Pancreas (tissue), 10 donors: Measurements from ENCODE around the gene LRRC63. TPM values are rescaled to one million over a fixed set of nuclear protein-coding genes. Genes with fewer than 3 reads are reported as not detected.

ENCODE experiments used
- ATAC-seq, 4 donors: fragments of 200-7000 bp; cut with Tn5 transposase; one replicate each; pipeline versions ENCODE4 v1.8.0 to v1.9.1; 2020; ENCODE audit warnings: mild to moderate bottlenecking in 4 of 4, moderate library complexity in 4 of 4
- DNase-seq, 6 donors: peaks; one replicate each; pipeline ENCODE4 v3.0.0-alpha.2; 2020
- FAIRE-seq: peaks from 2 replicates; lab custom pipeline; 2012; peaks lifted over from hg19 to GRCh38; lab: Jason Lieb, UNC
- H3K27ac ChIP-seq, 4 donors: fragments of 200-600 bp; sonication (generic); 1 replicate in 3 of 4; 2 replicates in 1 of 4; pipeline versions ENCODE4 v1.5.0 to v1.8.0; 2020
- H3K27me3 ChIP-seq, 4 donors: fragments of 200-600 bp; one replicate each; pipeline ENCODE4 v1.8.0; 2021
- H3K36me3 ChIP-seq, 3 donors: fragments of 200-600 bp; sonication (generic) in 1 of 3; one replicate each; pipeline versions ENCODE4 v1.5.0 to v1.8.0; 2020 to 2021
- H3K4me1 ChIP-seq, 3 donors: fragments of 200-600 bp; one replicate each; pipeline ENCODE4 v1.8.0; 2021
- H3K4me3 ChIP-seq, 4 donors: fragments of 200-600 bp; sonication (generic) in 2 of 4; one replicate each; pipeline versions ENCODE4 v1.5.0 to v1.8.0; 2020 to 2021
- H3K9me3 ChIP-seq, 4 donors: fragments of 200-600 bp; one replicate each; pipeline ENCODE4 v1.8.0; 2021
- WGBS, 2 donors: extraction: QIAGEN DNeasy Blood & Tissue Kit; methylation state at CpG; one replicate each; pipeline ENCODE4 v1.1.7; 2013; 5-methylcytosine and 5-hydroxymethylcytosine counted together
- intact Hi-C, 3 donors: fragments of 100-400 bp; cut with DNase I; formaldehyde crosslinking; loops; one replicate each; pipeline versions ENCODE4 v1.11.1 to v1.14.2; 2022
- polyA plus RNA-seq, 2 donors: library from polyadenylated mRNA; stranded (reverse); fragments of 200-250 nt; gene quantifications; one replicate each; pipeline ENCODE4 v1.2.3, GENCODE V29; 2013
- total RNA-seq, 6 donors: library from RNA; stranded (reverse); fragmentation: NEBNext Ultra II Directional in 4 of 6; extraction: Animal tissue kit (Norgen Biotek cat#: 25700) in 4 of 6; gene quantifications; one replicate each; pipeline versions ENCODE4 v1.2.1 to v1.2.4, GENCODE V29; 2021 to 2023
- TF ChIP-seq, protein P1 (sequence below), 4 donors: fragments of 200-600 bp; sonication (generic) in 3 of 4; IDR thresholded peaks; one replicate each; pipeline versions ENCODE4 v1.5.0 to v1.8.0; 2021; ENCODE audit warnings: antibody characterized with exemption in 4 of 4
- donor health status: healthy with polysubstance abuse.
- donor health status: DM: no; HTN: no; CAD: no; lungs with moderate emphysema.
- donor health status: DM: no; HTN: no; CAD: no.
- donor health status: control.
- donor health status: control.
- donor health status: Bipolar disorder and iron deficiency.
- donor health status: DM: yes; HTN: yes; CAD: no.
- donor health status: DM: no; HTN: no; CAD: no.
- donor health status: DM: no; HTN: no; CAD: no.
- donor health status: DM: yes; HTN: yes; CAD: no.

LRRC63 gene
- total and polyA plus RNA-seq, 8 donors, result 0.14 to 0.19 TPM; not detected in 6

DNA sequence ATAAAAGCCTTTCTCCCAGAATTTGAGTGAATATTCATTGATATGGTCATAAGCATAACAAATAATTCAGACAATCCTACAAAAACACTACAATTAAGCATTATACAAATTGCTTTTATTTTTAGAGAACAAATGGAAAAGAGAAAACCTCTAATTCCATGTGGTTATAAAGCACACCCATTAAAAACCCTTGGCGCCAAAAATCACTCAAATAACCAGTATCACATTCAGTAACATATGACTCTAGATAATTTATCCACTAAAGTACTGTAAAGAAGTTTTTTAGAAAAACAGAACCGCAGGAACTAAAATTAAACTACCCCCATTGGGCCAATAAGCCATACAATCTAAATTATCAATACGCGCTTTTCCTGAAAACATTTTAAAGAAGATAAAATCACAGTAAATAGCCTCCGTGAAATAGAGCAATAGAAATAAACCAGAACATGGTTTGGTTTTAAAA, 30.3 kb upstream of the LRRC63 start:
- H3K36me3 ChIP-seq, result no peaks in the 10 kb centered on the region
- WGBS, 2 donors, result 86 to 96% methylated on average over 5 of the region's 5 CpGs
- FAIRE-seq (no peak), DNase-seq (no peak), ATAC-seq (no peak)
- peak overlapping the region in 1 of 4 donors; percentile 13 for H3K4me3 ChIP-seq
- no peaks in the 10 kb centered on the region for H3K27me3 ChIP-seq
- H3K9me3 ChIP-seq, result no peaks in the 10 kb centered on the region
- peak overlapping the region in 2 of 4 donors; percentile 6 to 48 for H3K27ac ChIP-seq
- TF ChIP-seq, protein P1, sequence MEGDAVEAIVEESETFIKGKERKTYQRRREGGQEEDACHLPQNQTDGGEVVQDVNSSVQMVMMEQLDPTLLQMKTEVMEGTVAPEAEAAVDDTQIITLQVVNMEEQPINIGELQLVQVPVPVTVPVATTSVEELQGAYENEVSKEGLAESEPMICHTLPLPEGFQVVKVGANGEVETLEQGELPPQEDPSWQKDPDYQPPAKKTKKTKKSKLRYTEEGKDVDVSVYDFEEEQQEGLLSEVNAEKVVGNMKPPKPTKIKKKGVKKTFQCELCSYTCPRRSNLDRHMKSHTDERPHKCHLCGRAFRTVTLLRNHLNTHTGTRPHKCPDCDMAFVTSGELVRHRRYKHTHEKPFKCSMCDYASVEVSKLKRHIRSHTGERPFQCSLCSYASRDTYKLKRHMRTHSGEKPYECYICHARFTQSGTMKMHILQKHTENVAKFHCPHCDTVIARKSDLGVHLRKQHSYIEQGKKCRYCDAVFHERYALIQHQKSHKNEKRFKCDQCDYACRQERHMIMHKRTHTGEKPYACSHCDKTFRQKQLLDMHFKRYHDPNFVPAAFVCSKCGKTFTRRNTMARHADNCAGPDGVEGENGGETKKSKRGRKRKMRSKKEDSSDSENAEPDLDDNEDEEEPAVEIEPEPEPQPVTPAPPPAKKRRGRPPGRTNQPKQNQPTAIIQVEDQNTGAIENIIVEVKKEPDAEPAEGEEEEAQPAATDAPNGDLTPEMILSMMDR (IDR thresholded peaks at IDR 0.05), result no peak
- H3K4me1 ChIP-seq, result no peaks in the 10 kb centered on the region
- intact Hi-C loops, result no loop called here

DNA sequence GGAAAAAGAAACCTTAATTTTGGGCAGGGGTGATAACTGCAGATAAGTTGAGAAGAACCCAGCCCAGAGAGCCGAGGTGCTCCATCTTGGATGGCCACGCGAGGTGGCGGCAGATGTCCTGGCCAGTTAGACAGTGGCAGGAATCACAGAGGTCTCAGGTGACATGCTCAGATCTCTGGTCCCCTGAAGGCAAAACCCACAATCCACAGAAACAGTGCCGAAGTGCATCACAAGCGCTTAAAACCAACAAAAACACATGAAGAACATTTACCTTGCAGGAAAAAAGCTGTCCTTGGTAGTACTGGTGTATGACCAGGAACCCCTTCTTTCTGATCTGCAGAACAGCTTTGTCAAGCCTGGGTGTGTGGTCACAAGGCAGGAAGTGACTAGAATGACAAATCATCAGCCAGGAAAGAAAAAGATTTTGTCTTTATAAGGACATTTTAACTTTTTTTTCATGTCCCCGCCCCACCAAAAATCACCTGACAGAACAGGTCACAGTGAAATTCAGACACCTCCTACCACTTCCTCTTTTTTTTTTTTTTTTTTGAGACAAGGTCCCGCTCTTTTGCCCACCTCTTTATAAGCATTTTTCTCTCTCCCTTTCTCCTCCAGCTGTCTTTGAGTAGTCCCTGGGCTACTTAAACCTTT, 29.8 kb upstream of the LRRC63 start, which contains the start of gene LCP1:
LCP1 (minus strand) TSS at position 338 of the 651 bp plus-strand sequence. CDS start 22,515 bp downstream, outside the sequence.
- Histone ChIP-seq H3K4me1 (no peaks in the 10 kb centered on the region), H3K9me3 (no peaks in the 10 kb centered on the region), H3K4me3 (peak within 1 kb of the TSS in 1 of 4 donors; percentile 13), H3K27ac (peak within 1 kb of the TSS in 2 of 4 donors; percentile 6 to 48), H3K27me3 (no peaks in the 10 kb centered on the region), H3K36me3 (no peaks in the 10 kb centered on the region)
- DNase-seq (no peak), FAIRE-seq (no peak), ATAC-seq (peak in 3 of 4 donors; percentile 51 to 59 (median 59))
- TF ChIP-seq, protein P1 (IDR thresholded peaks at IDR 0.05), result no peak
- intact Hi-C loops, result no loop called here
- 76 to 82% methylated on average over 8 of the region's 8 CpGs for WGBS, 2 donors

DNA sequence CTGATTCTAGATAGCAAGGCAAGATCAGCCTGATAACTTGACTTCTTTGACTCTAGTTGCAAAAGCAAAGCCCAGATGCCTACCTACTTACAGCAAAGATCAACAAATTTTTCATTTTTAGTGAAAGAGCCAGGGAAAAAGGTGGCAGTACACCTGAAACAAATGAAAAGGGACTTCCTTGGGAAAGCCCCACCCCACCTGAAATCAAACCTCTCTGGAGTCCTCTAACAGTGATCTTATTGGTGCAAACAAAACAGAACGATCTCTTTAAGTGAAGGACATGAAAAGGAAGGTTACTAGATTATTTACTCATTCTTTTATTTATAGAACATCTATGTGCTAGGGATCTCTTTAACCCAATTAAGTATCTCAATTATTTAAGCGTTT, 29.2 kb upstream of the LRRC63 start:
- FAIRE-seq, result no peak
- H3K27me3 ChIP-seq, result no peaks in the 10 kb centered on the region
- TF ChIP-seq, protein P1 (IDR thresholded peaks at IDR 0.05), result no peak
- 36 to 39% methylated on average over 2 of the region's 2 CpGs for WGBS, 2 donors
- no peaks in the 10 kb centered on the region for H3K9me3 ChIP-seq
- no peaks in the 10 kb centered on the region for H3K4me1 ChIP-seq
- H3K36me3 ChIP-seq, result no peaks in the 10 kb centered on the region
- DNase-seq, result no peak
- intact Hi-C loops, result no loop called here
- H3K27ac ChIP-seq, result peak overlapping the region in 1 of 4 donors; percentile 48
- H3K4me3 ChIP-seq, result no peak overlapping the region
- ATAC-seq, result no peak

DNA sequence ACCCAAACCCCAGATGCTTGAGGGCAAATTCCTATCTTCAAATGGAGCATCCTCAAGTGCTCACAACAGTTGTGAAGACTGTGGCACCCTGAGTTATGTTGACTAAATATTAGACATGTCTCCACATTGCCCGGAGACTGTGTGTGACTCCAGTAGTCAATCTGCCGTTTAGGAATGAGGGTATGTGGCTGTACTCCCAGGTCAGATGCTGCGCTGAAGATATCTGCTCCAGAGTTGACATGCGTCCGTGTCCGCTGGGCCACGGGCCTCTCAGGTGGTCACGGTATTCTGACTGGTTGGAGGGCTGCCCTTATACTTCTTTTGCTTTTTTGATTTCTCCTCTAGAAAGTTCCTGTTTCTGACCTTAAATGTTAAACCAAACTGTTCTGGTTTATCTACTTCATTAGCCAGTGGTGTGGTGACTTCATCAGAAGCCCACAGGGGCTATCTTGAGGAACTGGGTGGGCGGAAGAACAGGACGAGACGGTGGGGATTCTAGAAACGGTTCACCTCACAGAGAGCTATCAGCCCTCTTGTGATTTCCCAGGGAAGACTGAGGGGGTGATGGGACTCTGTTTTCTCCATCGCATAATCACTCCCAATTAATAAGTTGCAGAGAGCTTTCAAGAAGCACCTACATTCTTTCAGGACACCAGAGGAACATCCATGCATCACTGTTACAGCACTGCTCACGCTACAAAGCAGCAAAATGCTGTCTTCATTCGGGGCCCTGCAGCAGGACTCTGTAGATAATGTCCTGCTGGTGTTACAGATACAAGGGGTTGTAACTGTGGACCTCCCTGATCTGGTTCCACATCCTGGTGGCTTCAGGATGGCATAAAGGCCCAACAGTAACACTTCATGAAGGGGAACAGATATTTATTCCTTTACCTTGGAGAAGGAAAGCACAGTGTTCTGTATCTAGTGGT, 28.4 kb upstream of the LRRC63 start:
- DNase-seq (no peak), ATAC-seq (no peak), FAIRE-seq (no peak)
- H3K4me3 ChIP-seq, result no peak overlapping the region
- H3K9me3 ChIP-seq, result no peaks in the 10 kb centered on the region
- no peak overlapping the region for H3K27ac ChIP-seq
- intact Hi-C loops, result no loop called here
- no peaks in the 10 kb centered on the region for H3K4me1 ChIP-seq
- 75 to 83% methylated on average over 15 of the region's 15 CpGs for WGBS, 2 donors
- no peaks in the 10 kb centered on the region for H3K36me3 ChIP-seq
- H3K27me3 ChIP-seq, result no peaks in the 10 kb centered on the region
- TF ChIP-seq, protein P1 (IDR thresholded peaks at IDR 0.05), result no peak
